Measurements from ENCODE around the gene HAVCR2. TPM values are rescaled to one million over a fixed set of nuclear protein-coding genes. Genes with fewer than 3 reads are reported as not detected.

HAVCR2 gene
- total and polyA plus RNA-seq, 4 donors, result 1.4 to 9.4 (median 4.4) TPM

- no peak for DNase-seq (ENCODE audit: low spot score)
- H3K9me3 ChIP-seq (ENCODE audit: control insufficient read depth in 4 of 4, low read length in 3 of 4), result no peaks in the 10 kb centered on the region
- no peaks in the 10 kb centered on the region for H3K27me3 ChIP-seq (ENCODE audit: control insufficient read depth in 4 of 4, insufficient read depth in 4 of 4, low read length in 3 of 4)
- no peak overlapping the region for H3K27ac ChIP-seq (ENCODE audit: low read depth in 1 of 2, low read length in 2 of 2)
- peaks cover 4 to 9% (median 5%) of the 10 kb centered on the region in 4 donors for H3K4me1 ChIP-seq (ENCODE audit: control insufficient read depth in 4 of 4, insufficient read depth in 4 of 4, low read length in 3 of 4)
- H3K9ac ChIP-seq (ENCODE audit: low read depth in 1 of 2, low read length in 2 of 2), result no peak overlapping the region
- H3K36me3 ChIP-seq (ENCODE audit: control insufficient read depth in 4 of 4, insufficient read depth in 3 of 4, low read depth in 1 of 4, low read length in 3 of 4), result peaks cover 0 to 16% (median 8%) of the 10 kb centered on the region in 4 donors
- H3K4me3 ChIP-seq (ENCODE audit: low read depth in 1 of 3, low read length in 3 of 3), result no peak overlapping the region
- TF ChIP-seq MAX (IDR thresholded peaks at IDR 0.05), result no peak
- no peak for TF ChIP-seq ZBTB33 (IDR thresholded peaks at IDR 0.05)
- TF ChIP-seq HNF4A (conservative IDR thresholded peaks at IDR 0.05), result no peak
- no peak for TF ChIP-seq FOXA2 (IDR thresholded peaks at IDR 0.05)
- WGBS, result 98% methylated on average over 6 of the region's 6 CpGs
These were observed 28.8 kb upstream of the HAVCR2 start for GRCh38 chr5:157137691-157138090.

- Histone ChIP-seq H3K4me1 (ENCODE audit: control insufficient read depth in 4 of 4, insufficient read depth in 4 of 4, low read length in 3 of 4) (no peaks in the 10 kb centered on the region), H3K9me3 (ENCODE audit: control insufficient read depth in 4 of 4, low read length in 3 of 4) (no peaks in the 10 kb centered on the region), H3K36me3 (ENCODE audit: control insufficient read depth in 4 of 4, insufficient read depth in 3 of 4, low read depth in 1 of 4, low read length in 3 of 4) (peaks cover 0 to under 1% (median 0%) of the 10 kb centered on the region in 4 donors), H3K27ac (ENCODE audit: low read depth in 1 of 2, low read length in 2 of 2) (no peak overlapping the region), H3K27me3 (ENCODE audit: control insufficient read depth in 4 of 4, insufficient read depth in 4 of 4, low read length in 3 of 4) (no peaks in the 10 kb centered on the region), H3K4me3 (ENCODE audit: low read depth in 1 of 3, low read length in 3 of 3) (no peak overlapping the region), H3K9ac (ENCODE audit: low read depth in 1 of 2, low read length in 2 of 2) (no peak overlapping the region)
- WGBS, result 22% methylated on average over 1 of the region's 1 CpG
- TF ChIP-seq RXRA (IDR thresholded peaks at IDR 0.05) (no peak), RAD21 (IDR thresholded peaks at IDR 0.05) (no peak), HNF4G (IDR thresholded peaks at IDR 0.05) (no peak), YY1 (IDR thresholded peaks at IDR 0.05) (no peak), TAF1 (conservative IDR thresholded peaks at IDR 0.05) (no peak), NR2F2 (IDR thresholded peaks at IDR 0.05) (no peak), ATF3 (IDR thresholded peaks at IDR 0.05) (no peak), GABPA (IDR thresholded peaks at IDR 0.05 in 1 of 2, conservative IDR thresholded peaks at IDR 0.05 in 1 of 2) (no peak), REST (IDR thresholded peaks at IDR 0.05) (no peak), SP1 (IDR thresholded peaks at IDR 0.05) (no peak), MAX (IDR thresholded peaks at IDR 0.05) (no peak), ZBTB33 (IDR thresholded peaks at IDR 0.05) (no peak), EGR1 (IDR thresholded peaks at IDR 0.05; ENCODE audit: low read depth in 2 of 2) (no peak), HNF4A (conservative IDR thresholded peaks at IDR 0.05) (no peak), JUND (IDR thresholded peaks at IDR 0.05) (no peak), CTCF (IDR thresholded peaks at IDR 0.05; ENCODE audit: low read depth, low read length, missing input control) (no peak), FOXA2 (IDR thresholded peaks at IDR 0.05) (no peak), FOXA1 (IDR thresholded peaks at IDR 0.05) (no peak)
- DNase-seq (ENCODE audit: low spot score), result no peak
These were observed 23.4 kb upstream of the HAVCR2 start for GRCh38 chr5:157132281-157132612.
